ENCODE results near the gene GALNT1.
A peak's percentile ranks its signal among the peaks of the same experiment; 100 is the strongest.

The GALNT1 gene

GRCh38 chr18:35682281-35682867, 100.8 kb downstream of the GALNT1 start:
- no peak for DNase-seq

DNA sequence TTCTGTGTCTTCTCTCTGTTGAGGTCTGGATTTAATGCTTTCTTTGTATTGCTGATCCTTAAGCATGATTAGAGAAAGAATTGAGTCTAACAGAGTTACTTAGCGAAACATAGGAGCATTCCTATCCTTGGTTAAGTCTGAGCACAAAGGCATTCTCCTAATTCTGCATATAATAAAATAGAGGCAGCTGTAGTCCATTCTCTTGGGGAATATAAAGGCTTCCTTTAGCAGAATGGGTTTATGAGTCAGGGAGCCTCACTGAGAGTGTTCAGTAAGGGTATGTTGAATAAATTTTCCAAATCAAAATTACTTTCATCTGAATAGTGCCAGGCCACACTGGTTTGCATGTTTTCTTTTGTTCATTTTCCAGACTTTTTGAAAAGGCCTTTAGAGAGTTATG, 101.5 kb downstream of the GALNT1 start:
- DNase-seq, result no peak

DNA sequence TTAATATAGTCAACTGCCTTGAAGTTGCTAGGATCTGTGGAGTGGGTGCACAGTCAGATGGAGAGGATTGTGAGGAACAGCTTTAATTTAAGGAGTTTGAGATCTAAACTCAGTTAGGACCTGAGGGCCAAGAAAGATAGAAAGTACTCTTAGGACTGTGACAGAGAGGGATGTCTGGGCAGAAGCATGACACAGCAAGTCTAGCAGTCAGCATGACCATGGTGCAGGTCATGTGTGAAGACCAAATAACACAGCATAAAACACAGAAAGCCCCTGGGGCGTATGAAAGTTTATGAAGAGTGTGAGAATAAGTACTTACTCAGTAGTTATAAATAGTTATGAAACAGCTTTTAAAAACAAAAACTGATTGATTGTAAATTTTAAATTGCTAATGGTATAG, 107.2 kb downstream of the GALNT1 start:
- no peak for DNase-seq

- DNase-seq, result no peak
Observed at GRCh38 chr18:35689728-35690127, 108.2 kb downstream of the GALNT1 start.

DNA sequence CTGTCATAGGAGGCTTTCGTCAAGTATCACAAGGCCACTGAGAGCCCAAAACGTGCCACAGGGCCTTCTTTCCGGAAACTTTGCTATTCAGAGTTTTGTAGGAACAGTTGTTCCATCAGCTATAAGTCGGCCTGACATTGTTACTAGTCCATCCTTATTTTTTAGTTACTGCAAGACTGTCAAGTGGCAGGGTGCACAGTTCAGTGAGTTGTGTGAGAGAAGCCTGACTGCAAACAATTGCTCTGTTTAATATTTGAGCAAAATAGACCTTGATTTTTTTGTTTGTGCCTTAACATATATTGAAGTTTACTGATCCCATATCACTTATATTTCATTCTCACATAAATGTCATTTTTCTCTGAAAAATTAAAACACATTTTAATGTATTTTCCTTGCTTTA, 110.1 kb downstream of the GALNT1 start:
- DNase-seq, result peak; percentile 46

DNA sequence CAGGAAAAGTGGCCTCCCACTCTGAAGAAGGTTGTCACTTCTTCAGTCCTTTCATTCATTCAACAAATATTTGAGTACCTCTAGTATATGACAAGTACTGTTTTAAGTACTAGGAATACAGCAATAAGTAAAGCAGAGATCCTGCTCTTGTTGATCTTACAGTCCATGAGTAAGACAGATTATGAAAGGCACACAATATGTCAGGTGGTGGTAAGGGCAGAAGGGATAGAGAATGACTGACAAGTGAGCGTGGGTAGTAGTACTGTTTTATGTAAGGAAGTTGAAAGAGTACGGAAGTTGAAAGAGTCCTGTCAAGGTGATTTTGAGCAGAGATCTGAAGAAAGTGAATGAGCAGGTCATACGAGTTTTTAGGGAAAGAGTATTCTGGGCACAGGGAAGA, 111.3 kb downstream of the GALNT1 start:
- no peak for DNase-seq

DNA sequence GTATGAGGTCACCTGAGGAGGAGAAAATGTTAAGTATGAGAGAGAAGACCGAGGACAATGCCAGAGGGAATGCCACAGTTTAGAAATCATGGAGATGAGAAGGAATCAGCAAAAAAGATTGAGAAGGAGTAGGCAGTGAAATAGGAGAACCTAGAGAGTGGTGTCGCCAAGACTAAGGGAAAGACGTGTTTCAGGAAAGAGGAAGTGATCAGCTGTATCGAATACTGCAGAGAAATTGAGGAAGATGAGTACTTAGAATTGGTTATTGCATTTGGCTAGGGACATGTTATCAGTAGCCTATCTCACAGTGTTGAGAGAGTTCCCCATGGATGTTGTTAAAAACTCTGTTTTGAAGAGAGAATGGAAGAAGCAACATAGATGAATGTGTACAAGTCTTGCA, 112.3 kb downstream of the GALNT1 start:
- DNase-seq, result no peak

- no peak for DNase-seq
Observed at GRCh38 chr18:35694808-35695207, 113.3 kb downstream of the GALNT1 start.

- no peak for DNase-seq
Observed at GRCh38 chr18:35695384-35695783, 113.8 kb downstream of the GALNT1 start.

DNA sequence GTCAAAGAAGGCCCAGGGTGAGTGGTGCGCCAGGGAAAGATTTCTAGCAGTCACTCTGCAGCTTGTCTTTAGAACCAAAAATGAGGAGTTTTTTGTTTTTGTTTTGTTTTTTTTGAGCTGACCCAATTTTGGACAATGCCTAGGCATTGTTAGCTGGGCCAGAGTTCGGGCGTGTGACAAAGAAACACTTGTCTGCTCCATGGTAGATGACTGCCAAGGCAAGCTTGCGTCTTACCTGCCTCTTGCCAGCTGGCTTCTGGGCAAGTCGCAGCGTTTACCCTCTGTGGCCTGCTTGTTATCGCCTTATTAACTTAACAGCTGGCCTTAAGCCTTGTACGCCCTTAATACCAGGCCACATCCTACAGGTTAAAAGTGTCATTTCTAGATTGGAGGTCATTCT, 114.3 kb downstream of the GALNT1 start:
- DNase-seq, result peak; percentile 34

GRCh38 chr18:35696307-35696706, 114.8 kb downstream of the GALNT1 start:
- no peak for DNase-seq

- DNase-seq, result no peak
Observed at GRCh38 chr18:35697869-35698268, 116.3 kb downstream of the GALNT1 start.

DNA sequence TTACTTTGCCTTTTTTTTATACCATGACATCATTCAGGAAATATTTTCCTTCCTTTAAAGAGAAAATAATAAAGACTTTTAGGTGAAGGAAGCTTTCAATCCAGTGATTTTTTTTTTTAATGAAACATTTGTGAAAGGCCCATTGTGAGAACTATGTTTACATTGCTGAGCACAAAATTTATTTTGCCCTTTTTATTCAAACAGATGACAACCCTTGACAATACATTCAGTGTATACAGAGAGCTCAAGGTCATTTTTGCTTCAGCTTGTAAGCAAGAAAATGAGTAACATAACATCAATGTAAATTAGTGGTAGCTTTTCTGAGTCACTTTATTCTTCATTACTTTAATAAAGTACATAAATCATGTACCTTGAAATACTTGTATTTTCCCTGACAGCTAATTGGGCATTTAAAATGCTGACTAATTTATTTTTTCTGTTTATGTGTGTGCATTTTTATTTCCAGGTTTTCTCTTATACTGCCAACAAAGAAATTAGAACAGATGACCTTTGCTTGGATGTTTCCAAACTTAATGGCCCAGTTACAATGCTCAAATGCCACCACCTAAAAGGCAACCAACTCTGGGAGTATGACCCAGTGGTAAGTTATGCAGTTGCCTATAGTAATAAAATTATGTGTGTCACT, 121.6 kb downstream of the GALNT1 start:
- no peak for DNase-seq

DNA sequence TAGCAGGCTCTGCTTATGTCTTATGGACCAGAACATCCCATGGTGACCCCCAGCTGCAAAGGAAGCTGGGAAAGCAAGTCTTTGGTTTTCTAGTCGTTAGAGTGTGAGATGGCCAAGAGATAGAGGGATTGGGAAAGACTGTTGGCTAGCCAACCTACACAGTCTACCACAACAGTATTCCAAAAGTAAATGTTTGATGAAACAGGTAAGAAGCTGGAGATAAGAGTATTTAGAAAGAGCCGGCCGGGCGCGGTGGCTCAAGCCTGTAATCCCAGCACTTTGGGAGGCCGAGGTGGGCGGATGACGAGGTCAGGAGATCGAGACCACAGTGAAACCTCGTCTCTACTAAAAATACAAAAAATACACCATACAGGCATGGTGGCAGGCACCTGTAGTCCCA, 124.4 kb downstream of the GALNT1 start:
- DNase-seq, result no peak

DNA sequence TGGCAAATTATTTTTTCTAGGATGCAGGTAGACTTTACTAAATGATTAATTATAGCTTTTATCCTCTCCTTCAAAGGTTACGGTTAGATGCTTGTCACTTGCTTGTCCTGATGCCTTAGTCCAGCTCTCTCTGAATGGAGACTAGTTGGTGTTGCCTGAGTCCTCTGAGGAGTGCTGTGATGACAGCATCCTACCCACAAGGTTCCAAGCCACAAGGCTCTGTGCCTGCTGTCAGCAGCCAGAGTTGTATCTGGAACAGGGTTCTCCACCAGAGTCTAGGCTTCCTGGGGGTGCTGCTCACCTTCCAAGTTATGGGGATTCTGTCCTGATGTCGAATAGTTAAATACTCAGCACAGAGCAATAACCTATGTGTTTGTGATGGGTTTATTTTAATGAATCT, 125.7 kb downstream of the GALNT1 start:
- DNase-seq, result no peak

- DNase-seq, result no peak
Observed at GRCh38 chr18:35707674-35708073, 126.1 kb downstream of the GALNT1 start.

GRCh38 chr18:35710581-35710980, 129.0 kb downstream of the GALNT1 start:
- DNase-seq, result no peak

DNA sequence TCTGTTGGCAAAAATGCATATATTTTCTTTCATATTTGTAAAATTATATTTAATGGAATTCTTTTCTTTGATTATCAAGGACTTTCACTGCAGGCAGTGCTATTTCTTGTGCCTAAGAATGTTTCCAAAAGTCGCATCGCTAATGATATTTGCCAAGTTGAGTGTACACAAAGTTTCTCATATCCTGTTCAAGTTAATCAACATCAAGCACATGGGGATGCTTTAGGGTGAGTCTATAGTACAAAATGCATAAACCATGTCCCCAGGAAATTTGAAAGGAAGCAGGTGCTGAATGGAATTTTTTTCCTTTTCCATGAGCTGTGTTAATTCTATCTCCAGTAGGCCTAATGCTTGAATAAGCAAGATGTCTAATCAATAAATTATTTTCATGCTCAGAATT, 129.7 kb downstream of the GALNT1 start:
- DNase-seq, result no peak

GRCh38 chr18:35713545-35713944, 132.0 kb downstream of the GALNT1 start:
- no peak for DNase-seq

- no peak for DNase-seq
Observed at GRCh38 chr18:35714539-35714938, 133.0 kb downstream of the GALNT1 start.

- no peak for DNase-seq
Observed at GRCh38 chr18:35715139-35715538, 133.6 kb downstream of the GALNT1 start.

GRCh38 chr18:35716169-35716831, 134.8 kb downstream of the GALNT1 start:
- DNase-seq, result no peak

DNA sequence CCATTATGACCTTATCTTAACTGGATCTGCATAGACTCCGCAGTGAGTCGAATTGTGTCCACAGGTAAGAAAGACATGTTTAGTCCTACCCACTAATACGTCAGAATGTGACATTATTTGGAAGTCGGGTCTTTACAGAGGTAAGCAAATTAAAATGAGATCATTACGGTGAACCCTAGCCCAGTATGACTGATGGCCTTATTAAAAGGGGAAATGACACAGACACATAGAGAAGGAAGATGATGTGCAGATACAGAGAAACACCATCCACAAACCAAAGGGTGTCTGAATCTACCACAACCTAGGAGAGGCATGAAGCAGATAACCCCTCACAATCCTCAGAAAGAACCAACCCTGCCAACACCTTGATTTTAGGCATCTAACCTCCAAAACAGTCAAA, 135.6 kb downstream of the GALNT1 start:
- no peak for DNase-seq

GRCh38 chr18:35721431-35722081, 140.0 kb downstream of the GALNT1 start:
- DNase-seq, result no peak
